Cardiac fibroblast (primary cell): ENCODE data around the gene WDR87.
A peak's percentile ranks its signal among the peaks of the same experiment; 100 is the strongest.
"Not testable (repeated sequence)": the region's sequence is repeated elsewhere in the genome, so short reads cannot be mapped to it uniquely, and the experiment has no call there.

Experiments used
- DNase-seq, 2 donors: peaks; one replicate each; pipeline versions ENCODE4 v3.0.0 to v3.0.0-alpha.2; 2010; ENCODE audit warnings: low read depth in 2 of 2
- H3K4me3 ChIP-seq, 2 donors: replicated peaks in 1 of 2; 1 replicate in 1 of 2; 2 replicates in 1 of 2; pipeline ENCODE4 v1.5.1; 2011; ENCODE audit warnings: low read depth in 2 of 2, low read length in 2 of 2, mild to moderate bottlenecking in 2 of 2, moderate library complexity in 1 of 2
- TF ChIP-seq, protein P1 (sequence below): IDR thresholded peaks from one replicate; pipeline ENCODE4 v1.5.1; 2011; ENCODE audit warnings: low read depth, mild to moderate bottlenecking, low read length, inconsistent platforms

Gene WDR87

DNA sequence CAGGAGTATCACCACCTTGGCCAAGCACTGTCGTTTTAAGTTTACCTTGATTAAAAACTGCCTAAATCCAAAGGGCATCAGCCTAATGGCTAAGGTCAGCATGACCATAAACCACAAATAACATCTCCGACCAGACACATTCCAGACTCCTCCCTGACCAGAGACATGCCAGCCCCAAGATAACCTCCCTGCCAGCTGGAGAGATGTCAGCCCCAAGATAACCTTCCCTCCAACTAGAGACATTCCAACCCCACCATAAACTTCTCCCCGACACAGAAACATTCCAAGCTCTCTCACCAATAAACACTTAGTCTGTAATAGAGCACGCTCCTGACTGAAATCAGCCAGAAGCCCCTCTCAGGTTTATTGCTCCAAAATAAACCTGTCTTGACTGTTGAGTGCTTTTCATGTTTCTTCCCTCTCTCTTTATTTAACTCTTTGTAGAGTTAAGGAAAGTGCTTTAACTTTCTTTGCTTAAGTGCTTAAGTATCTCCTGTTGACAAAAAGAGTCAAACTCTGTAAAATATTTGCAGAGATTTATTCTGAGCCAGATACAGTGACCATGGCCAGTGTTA lies 36.5 kb downstream of the WDR87 start:
- no peak overlapping the region for H3K4me3 ChIP-seq
- TF ChIP-seq, protein P1, sequence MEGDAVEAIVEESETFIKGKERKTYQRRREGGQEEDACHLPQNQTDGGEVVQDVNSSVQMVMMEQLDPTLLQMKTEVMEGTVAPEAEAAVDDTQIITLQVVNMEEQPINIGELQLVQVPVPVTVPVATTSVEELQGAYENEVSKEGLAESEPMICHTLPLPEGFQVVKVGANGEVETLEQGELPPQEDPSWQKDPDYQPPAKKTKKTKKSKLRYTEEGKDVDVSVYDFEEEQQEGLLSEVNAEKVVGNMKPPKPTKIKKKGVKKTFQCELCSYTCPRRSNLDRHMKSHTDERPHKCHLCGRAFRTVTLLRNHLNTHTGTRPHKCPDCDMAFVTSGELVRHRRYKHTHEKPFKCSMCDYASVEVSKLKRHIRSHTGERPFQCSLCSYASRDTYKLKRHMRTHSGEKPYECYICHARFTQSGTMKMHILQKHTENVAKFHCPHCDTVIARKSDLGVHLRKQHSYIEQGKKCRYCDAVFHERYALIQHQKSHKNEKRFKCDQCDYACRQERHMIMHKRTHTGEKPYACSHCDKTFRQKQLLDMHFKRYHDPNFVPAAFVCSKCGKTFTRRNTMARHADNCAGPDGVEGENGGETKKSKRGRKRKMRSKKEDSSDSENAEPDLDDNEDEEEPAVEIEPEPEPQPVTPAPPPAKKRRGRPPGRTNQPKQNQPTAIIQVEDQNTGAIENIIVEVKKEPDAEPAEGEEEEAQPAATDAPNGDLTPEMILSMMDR = no peak
- no peak for DNase-seq

- TF ChIP-seq, protein P1 = no peak
- H3K4me3 ChIP-seq = no peak overlapping the region
- DNase-seq = peak; percentile 2 to 84
Observed at GRCh38 chr19:37867831-37868230, 38.6 kb downstream of the WDR87 start.

- not testable (repeated sequence) for DNase-seq, H3K4me3 ChIP-seq
Observed at GRCh38 chr19:37865930-37866329, 40.5 kb downstream of the WDR87 start.

- TF ChIP-seq, protein P1 = no peak
- H3K4me3 ChIP-seq = no peak overlapping the region
- DNase-seq = no peak
Observed at GRCh38 chr19:37864501-37864900, 41.9 kb downstream of the WDR87 start.

DNA sequence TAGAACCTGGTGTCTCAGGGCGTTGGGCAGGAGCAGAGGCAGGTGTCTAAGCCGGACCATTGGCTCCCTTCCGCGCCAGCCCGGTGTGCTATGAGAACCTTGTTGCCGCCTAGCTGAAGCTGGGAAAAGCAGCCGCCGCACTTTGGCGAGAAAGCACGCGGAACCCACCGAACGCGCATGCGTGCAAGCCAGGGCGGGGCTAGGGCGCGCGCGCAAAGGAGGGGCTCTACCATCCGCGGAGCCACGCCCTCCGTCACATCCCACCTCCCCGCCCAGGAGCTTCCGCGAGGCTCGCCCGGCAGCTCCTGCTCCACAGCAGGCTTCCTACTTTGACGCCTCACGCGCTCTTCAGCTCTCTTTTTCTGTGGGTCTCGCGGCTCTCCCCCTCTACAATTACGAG lies 51.3 kb downstream of the WDR87 start:
- peak; percentile 11 to 25 for DNase-seq
- TF ChIP-seq, protein P1 = no peak
- H3K4me3 ChIP-seq = no peak overlapping the region

- peak in 1 of 2 donors; percentile 2 for DNase-seq
- no peak overlapping the region for H3K4me3 ChIP-seq
- TF ChIP-seq, protein P1 = no peak
Observed at GRCh38 chr19:37845932-37846331, 60.5 kb downstream of the WDR87 start.
